ENCODE results near the gene GARNL3.

GARNL3 gene

GRCh38 chr9:127407492-127407843 lies 142.9 kb downstream of the GARNL3 start:
- no peak for DNase-seq
- no peak overlapping the region for H3K4me3 Mint-ChIP-seq
- H3K9me3 Mint-ChIP-seq, result no peaks in the 10 kb centered on the region
- TF ChIP-seq CTCF (IDR thresholded peaks at IDR 0.05), result no peak
- H3K36me3 Mint-ChIP-seq (ENCODE audit: low read depth), result peaks cover 4% of the 10 kb centered on the region
- H3K27ac Mint-ChIP-seq, result peak overlapping the region; percentile 78
- H3K27me3 Mint-ChIP-seq (ENCODE audit: low read depth, poor library complexity), result peaks cover 4% of the 10 kb centered on the region
- no peaks in the 10 kb centered on the region for H3K4me1 Mint-ChIP-seq

GRCh38 chr9:127411122-127411521 lies 146.5 kb downstream of the GARNL3 start:
- Mint-ChIP-seq H3K27ac (peak overlapping the region; percentile 2), H3K4me3 (no peak overlapping the region), H3K4me1 (peaks cover 25% of the 10 kb centered on the region), H3K27me3 (ENCODE audit: low read depth, poor library complexity) (peaks cover 7% of the 10 kb centered on the region), H3K36me3 (ENCODE audit: low read depth) (peaks cover 8% of the 10 kb centered on the region), H3K9me3 (no peaks in the 10 kb centered on the region)
- no peak for TF ChIP-seq CTCF (IDR thresholded peaks at IDR 0.05)
- no peak for DNase-seq

- no peak for TF ChIP-seq CTCF (IDR thresholded peaks at IDR 0.05)
- no peaks in the 10 kb centered on the region for H3K9me3 Mint-ChIP-seq
- no peak overlapping the region for H3K27ac Mint-ChIP-seq
- H3K27me3 Mint-ChIP-seq (ENCODE audit: low read depth, poor library complexity), result peaks cover 5% of the 10 kb centered on the region
- DNase-seq, result no peak
- peaks cover 8% of the 10 kb centered on the region for H3K36me3 Mint-ChIP-seq (ENCODE audit: low read depth)
- H3K4me1 Mint-ChIP-seq, result peaks cover 25% of the 10 kb centered on the region
- H3K4me3 Mint-ChIP-seq, result no peak overlapping the region
Observed at GRCh38 chr9:127415141-127415540, 150.6 kb downstream of the GARNL3 start.

- H3K4me1 Mint-ChIP-seq, result peaks cover 25% of the 10 kb centered on the region
- H3K36me3 Mint-ChIP-seq (ENCODE audit: low read depth), result peaks cover 8% of the 10 kb centered on the region
- no peak for DNase-seq
- H3K27ac Mint-ChIP-seq, result no peak overlapping the region
- TF ChIP-seq CTCF (IDR thresholded peaks at IDR 0.05), result no peak
- no peaks in the 10 kb centered on the region for H3K9me3 Mint-ChIP-seq
- peaks cover 4% of the 10 kb centered on the region for H3K27me3 Mint-ChIP-seq (ENCODE audit: low read depth, poor library complexity)
- H3K4me3 Mint-ChIP-seq, result no peak overlapping the region
Observed at GRCh38 chr9:127415657-127416056, 151.1 kb downstream of the GARNL3 start.

- no peak overlapping the region for H3K4me3 Mint-ChIP-seq
- DNase-seq, result no peak
- H3K27ac Mint-ChIP-seq, result peak overlapping the region; percentile 65
- peaks cover 4% of the 10 kb centered on the region for H3K27me3 Mint-ChIP-seq (ENCODE audit: low read depth, poor library complexity)
- peaks cover 34% of the 10 kb centered on the region for H3K4me1 Mint-ChIP-seq
- no peak for TF ChIP-seq CTCF (IDR thresholded peaks at IDR 0.05)
- peaks cover 5% of the 10 kb centered on the region for H3K36me3 Mint-ChIP-seq (ENCODE audit: low read depth)
- no peaks in the 10 kb centered on the region for H3K9me3 Mint-ChIP-seq
Observed at GRCh38 chr9:127417131-127418036, 152.8 kb downstream of the GARNL3 start.

GRCh38 chr9:127418037-127418471 lies 153.5 kb downstream of the GARNL3 start:
- Mint-ChIP-seq H3K4me3 (no peak overlapping the region), H3K27ac (no peak overlapping the region), H3K27me3 (ENCODE audit: low read depth, poor library complexity) (peaks cover 10% of the 10 kb centered on the region), H3K36me3 (ENCODE audit: low read depth) (peaks cover 5% of the 10 kb centered on the region), H3K4me1 (peaks cover 40% of the 10 kb centered on the region), H3K9me3 (no peaks in the 10 kb centered on the region)
- DNase-seq, result peak; percentile 32
- peak; percentile 7 for TF ChIP-seq CTCF (IDR thresholded peaks at IDR 0.05)
